Measurements from ENCODE around the gene ARHGAP10. TPM values are rescaled to one million over a fixed set of nuclear protein-coding genes. Genes with fewer than 3 reads are reported as not detected.
A peak's percentile ranks its signal among the peaks of the same experiment; 100 is the strongest.

Gene ARHGAP10
- total and polyA plus RNA-seq, 10 of the 15 experiments (the other 5 are each of a cell fraction or from before 2014, with no cell fraction given), result 1.3 to 25.8 (median 17.2) TPM

GRCh38 chr4:147786031-147786430, 54.1 kb downstream of the ARHGAP10 start (continued):
- TF ChIP-seq JUNB (IDR thresholded peaks at IDR 0.05), result no peak; the same call in 1 of the 2 replicates
- TF ChIP-seq TCF3 (IDR thresholded peaks at IDR 0.05; ENCODE audit: borderline replicate concordance, insufficient read depth, low read depth, low read length), result peak; percentile 76; the same call in 1 of the 2 replicates
- no peak for TF ChIP-seq MEF2A (IDR thresholded peaks at IDR 0.05; ENCODE audit: insufficient read depth, low read depth, low read length)
- no peak for TF ChIP-seq BMI1 (IDR thresholded peaks at IDR 0.05; ENCODE audit: borderline replicate concordance)
- TF ChIP-seq NFIC (IDR thresholded peaks at IDR 0.05; ENCODE audit: low read depth, low read length), result peak; percentile 50; the same call in 1 of the 2 replicates
- no peak for TF ChIP-seq BCL11A (IDR thresholded peaks at IDR 0.05; ENCODE audit: low read depth, low read length)
- no peak for TF ChIP-seq RBBP5 (conservative IDR thresholded peaks at IDR 0.05)
- peak; percentile 29; the same call in 1 of the 3 replicates for TF ChIP-seq POU2F2 (IDR thresholded peaks at IDR 0.05; ENCODE audit: borderline replicate concordance, low read depth, low read length)
- peak; percentile 89 for TF ChIP-seq TCF12 (IDR thresholded peaks at IDR 0.05; ENCODE audit: low read depth, low read length)
- TF ChIP-seq, protein P1, sequence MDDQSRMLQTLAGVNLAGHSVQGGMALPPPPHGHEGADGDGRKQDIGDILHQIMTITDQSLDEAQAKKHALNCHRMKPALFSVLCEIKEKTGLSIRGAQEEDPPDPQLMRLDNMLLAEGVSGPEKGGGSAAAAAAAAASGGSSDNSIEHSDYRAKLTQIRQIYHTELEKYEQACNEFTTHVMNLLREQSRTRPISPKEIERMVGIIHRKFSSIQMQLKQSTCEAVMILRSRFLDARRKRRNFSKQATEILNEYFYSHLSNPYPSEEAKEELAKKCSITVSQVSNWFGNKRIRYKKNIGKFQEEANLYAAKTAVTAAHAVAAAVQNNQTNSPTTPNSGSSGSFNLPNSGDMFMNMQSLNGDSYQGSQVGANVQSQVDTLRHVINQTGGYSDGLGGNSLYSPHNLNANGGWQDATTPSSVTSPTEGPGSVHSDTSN (IDR thresholded peaks at IDR 0.05; ENCODE audit: insufficient replicate concordance, low read depth, low read length), result peak; percentile 19
- TF ChIP-seq, protein P2, sequence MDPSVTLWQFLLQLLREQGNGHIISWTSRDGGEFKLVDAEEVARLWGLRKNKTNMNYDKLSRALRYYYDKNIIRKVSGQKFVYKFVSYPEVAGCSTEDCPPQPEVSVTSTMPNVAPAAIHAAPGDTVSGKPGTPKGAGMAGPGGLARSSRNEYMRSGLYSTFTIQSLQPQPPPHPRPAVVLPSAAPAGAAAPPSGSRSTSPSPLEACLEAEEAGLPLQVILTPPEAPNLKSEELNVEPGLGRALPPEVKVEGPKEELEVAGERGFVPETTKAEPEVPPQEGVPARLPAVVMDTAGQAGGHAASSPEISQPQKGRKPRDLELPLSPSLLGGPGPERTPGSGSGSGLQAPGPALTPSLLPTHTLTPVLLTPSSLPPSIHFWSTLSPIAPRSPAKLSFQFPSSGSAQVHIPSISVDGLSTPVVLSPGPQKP (IDR thresholded peaks at IDR 0.05; ENCODE audit: low read depth, low read length), result no peak
- no peak for TF ChIP-seq SIX5 (IDR thresholded peaks at IDR 0.05; ENCODE audit: low read depth, low read length, severe bottlenecking)
- peak in 1 of 2 experiments; percentile 74; a peak in 1 of 4 replicates for TF ChIP-seq EP300 (IDR thresholded peaks at IDR 0.05; ENCODE audit: borderline replicate concordance in 1 of 2, control insufficient read depth in 1 of 2, low read depth in 2 of 2, low read length in 2 of 2)
- TF ChIP-seq ATF3 (IDR thresholded peaks at IDR 0.05; ENCODE audit: borderline replicate concordance, extremely low read depth, low read depth, low read length), result no peak
- TF ChIP-seq WRNIP1 (IDR thresholded peaks at IDR 0.05; ENCODE audit: borderline replicate concordance, low read depth, low read length), result no peak
- TF ChIP-seq JUND (IDR thresholded peaks at IDR 0.05; ENCODE audit: low read depth, low read length), result no peak
- no peak for TF ChIP-seq LARP7 (IDR thresholded peaks at IDR 0.05)
- no peak for TF ChIP-seq SMARCA5 (IDR thresholded peaks at IDR 0.05)
- no peak for TF ChIP-seq CBX5 (IDR thresholded peaks at IDR 0.05; ENCODE audit: low read depth)
- TF ChIP-seq, protein P3, sequence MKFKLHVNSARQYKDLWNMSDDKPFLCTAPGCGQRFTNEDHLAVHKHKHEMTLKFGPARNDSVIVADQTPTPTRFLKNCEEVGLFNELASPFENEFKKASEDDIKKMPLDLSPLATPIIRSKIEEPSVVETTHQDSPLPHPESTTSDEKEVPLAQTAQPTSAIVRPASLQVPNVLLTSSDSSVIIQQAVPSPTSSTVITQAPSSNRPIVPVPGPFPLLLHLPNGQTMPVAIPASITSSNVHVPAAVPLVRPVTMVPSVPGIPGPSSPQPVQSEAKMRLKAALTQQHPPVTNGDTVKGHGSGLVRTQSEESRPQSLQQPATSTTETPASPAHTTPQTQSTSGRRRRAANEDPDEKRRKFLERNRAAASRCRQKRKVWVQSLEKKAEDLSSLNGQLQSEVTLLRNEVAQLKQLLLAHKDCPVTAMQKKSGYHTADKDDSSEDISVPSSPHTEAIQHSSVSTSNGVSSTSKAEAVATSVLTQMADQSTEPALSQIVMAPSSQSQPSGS (IDR thresholded peaks at IDR 0.05; ENCODE audit: low read length), result no peak
- no peak for TF ChIP-seq NFYB (IDR thresholded peaks at IDR 0.05; ENCODE audit: insufficient read depth, low read depth, low read length)
- no peak for TF ChIP-seq EED (IDR thresholded peaks at IDR 0.05; ENCODE audit: low read depth)
- TF ChIP-seq GATAD2B (conservative IDR thresholded peaks at IDR 0.05; ENCODE audit: low read depth), result no peak

Measured in GM12878 (cell line).